ENCODE data around the gene CRTC1. TPM values are rescaled to one million over a fixed set of nuclear protein-coding genes. Genes with fewer than 3 reads are reported as not detected.

Gene CRTC1
- total RNA-seq, 4 donors from 2014 or later = 2.4 to 17.5 (median 6.7) TPM

DNA sequence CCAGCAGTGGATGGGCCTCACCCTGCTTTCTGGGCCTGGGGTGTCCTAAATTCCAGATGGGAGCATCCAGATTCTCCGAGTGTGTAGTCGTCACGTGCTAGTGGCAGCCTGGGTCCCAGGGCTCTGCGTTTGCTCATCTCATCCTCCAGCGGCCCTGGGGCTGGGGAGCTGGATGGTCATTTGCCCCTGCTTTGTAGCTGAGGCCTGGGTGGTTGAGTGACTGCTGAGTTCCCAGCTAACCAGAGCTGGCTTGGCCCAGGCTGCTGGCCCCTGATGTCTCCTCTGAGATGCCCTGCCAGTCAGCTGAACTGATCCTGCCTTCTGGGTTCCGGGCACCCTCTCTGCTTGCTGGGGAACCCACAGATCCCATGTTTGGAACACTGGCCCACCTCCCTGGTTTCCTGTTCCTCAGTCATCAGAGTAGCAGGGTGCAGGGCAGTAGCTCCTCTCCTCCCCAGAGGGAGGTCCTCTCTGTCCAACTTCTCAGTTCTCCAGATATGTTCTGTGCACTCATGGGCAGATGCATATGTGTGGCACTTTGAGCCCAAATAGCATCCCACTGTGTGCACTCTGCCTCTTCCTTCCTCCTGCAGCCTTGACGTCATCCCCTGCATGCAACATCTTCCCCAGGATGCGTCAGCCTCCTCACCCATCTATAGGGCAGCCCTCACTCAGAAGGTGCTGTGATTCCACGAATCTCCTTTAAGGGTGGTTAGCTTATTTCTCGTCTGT, 22.4 kb upstream of the CRTC1 start:
- no peaks in the 10 kb centered on the region for H3K36me3 ChIP-seq
- intact Hi-C loops (cut with DNase I; ENCODE audit: low total_unique reads) = no loop called here
- peak overlapping the region; percentile 77 to 79 for H3K27ac ChIP-seq
- H3K9me3 ChIP-seq = no peaks in the 10 kb centered on the region
- TF ChIP-seq CTCF (IDR thresholded peaks at IDR 0.05) (no peak), POLR2A (IDR thresholded peaks at IDR 0.05) (no peak)
- H3K4me3 ChIP-seq = no peak overlapping the region
- no peaks in the 10 kb centered on the region for H3K27me3 ChIP-seq
- H3K4me1 ChIP-seq = peaks cover 0 to 27% of the 10 kb centered on the region in 2 donors
- DNase-seq = no peak

- no peak for DNase-seq
- Histone ChIP-seq H3K27me3 (no peaks in the 10 kb centered on the region), H3K4me3 (no peak overlapping the region), H3K27ac (no peak overlapping the region), H3K9me3 (no peaks in the 10 kb centered on the region), H3K36me3 (no peaks in the 10 kb centered on the region), H3K4me1 (peaks cover 0 to 25% of the 10 kb centered on the region in 2 donors)
- intact Hi-C loops (cut with DNase I; ENCODE audit: low total_unique reads) = no loop called here
- TF ChIP-seq POLR2A (IDR thresholded peaks at IDR 0.05) (no peak), CTCF (IDR thresholded peaks at IDR 0.05) (no peak)
Observed at GRCh38 chr19:18662972-18663732, 20.3 kb upstream of the CRTC1 start.

DNA sequence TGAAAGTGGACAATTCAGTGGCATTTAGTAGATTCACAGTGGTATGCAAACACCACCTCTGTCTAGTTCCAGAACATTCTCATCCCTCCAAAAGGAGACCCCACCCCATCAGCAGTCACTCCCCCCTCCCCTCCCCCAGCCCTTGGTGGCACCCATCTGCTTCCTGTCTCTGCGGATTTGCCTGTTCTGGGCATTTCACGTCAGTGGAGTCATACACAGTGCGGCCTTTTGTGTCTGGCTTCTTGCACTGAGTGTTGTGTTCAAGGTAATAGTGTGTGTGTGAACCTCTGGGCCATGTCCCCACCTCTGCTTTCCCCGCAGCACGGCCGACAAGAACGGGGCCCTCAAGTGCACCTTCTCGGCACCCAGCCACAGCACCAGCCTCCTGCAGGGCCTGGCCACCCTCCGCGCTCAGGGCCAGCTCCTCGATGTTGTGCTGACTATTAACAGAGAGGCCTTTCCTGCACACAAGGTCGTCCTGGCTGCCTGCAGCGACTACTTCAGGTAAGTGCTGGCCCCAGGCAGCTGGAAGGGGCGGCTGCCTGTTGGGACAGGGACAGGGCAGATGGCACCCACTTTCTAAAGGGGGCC, 19.4 kb upstream of the CRTC1 start:
- no peak overlapping the region for H3K27ac ChIP-seq
- intact Hi-C loops (cut with DNase I; ENCODE audit: low total_unique reads) = no loop called here
- H3K4me1 ChIP-seq = peaks cover 0 to 18% of the 10 kb centered on the region in 2 donors
- no peak for DNase-seq
- no peaks in the 10 kb centered on the region for H3K9me3 ChIP-seq
- H3K27me3 ChIP-seq = no peaks in the 10 kb centered on the region
- no peak overlapping the region for H3K4me3 ChIP-seq
- H3K36me3 ChIP-seq = no peaks in the 10 kb centered on the region
- TF ChIP-seq POLR2A (IDR thresholded peaks at IDR 0.05) = no peak
- TF ChIP-seq CTCF (IDR thresholded peaks at IDR 0.05) = no peak

DNA sequence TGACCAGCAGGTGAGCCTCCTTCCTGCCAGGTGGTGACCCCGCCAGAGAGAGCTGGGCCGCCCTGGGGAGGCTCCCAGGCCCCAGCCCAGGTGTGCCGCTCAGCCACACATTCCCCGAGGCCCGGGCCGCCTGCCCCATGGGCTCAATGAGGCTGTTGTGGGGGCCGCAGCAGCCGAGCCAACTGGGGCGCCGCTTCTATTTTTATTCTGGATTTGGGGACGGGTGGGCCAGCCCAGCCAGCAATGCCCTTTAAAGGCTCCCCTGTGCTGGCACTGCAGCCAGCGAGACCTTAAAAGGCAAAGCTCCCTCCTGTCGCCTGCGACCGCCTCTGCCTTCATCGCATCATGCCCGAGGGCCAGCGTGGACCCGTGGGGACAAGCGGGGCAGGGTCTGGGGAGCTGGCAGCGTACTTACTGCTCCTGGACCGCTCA, 17.7 kb upstream of the CRTC1 start:
- TF ChIP-seq POLR2A (IDR thresholded peaks at IDR 0.05) (no peak), CTCF (IDR thresholded peaks at IDR 0.05) (no peak)
- Histone ChIP-seq H3K4me1 (peaks cover 0 to 10% of the 10 kb centered on the region in 2 donors), H3K27me3 (no peaks in the 10 kb centered on the region), H3K4me3 (no peak overlapping the region), H3K9me3 (no peaks in the 10 kb centered on the region), H3K36me3 (no peaks in the 10 kb centered on the region), H3K27ac (no peak overlapping the region)
- intact Hi-C loops (cut with DNase I; ENCODE audit: low total_unique reads) = no loop called here
- DNase-seq = no peak

- peaks cover 0 to 5% of the 10 kb centered on the region in 2 donors for H3K4me1 ChIP-seq
- intact Hi-C loops (cut with DNase I; ENCODE audit: low total_unique reads) = no loop called here
- no peak overlapping the region for H3K4me3 ChIP-seq
- H3K27me3 ChIP-seq = no peaks in the 10 kb centered on the region
- no peak for DNase-seq
- no peak overlapping the region for H3K27ac ChIP-seq
- no peaks in the 10 kb centered on the region for H3K9me3 ChIP-seq
- TF ChIP-seq POLR2A (IDR thresholded peaks at IDR 0.05) = no peak
- TF ChIP-seq CTCF (IDR thresholded peaks at IDR 0.05) = no peak
- no peaks in the 10 kb centered on the region for H3K36me3 ChIP-seq
Observed at GRCh38 chr19:18666317-18666716, 17.2 kb upstream of the CRTC1 start.

Measured in uterus (tissue), 4 donors.